Erythroblast (primary cell): ENCODE data around the gene EEF1A1.

Source experiments
- GATA1 ChIP-seq: IDR thresholded peaks from 2 replicates; pipeline ENCODE4 v1.6.1; 2011; ENCODE audit warnings: low read depth, mild to moderate bottlenecking, control low read depth, low read length, moderate library complexity
- POLR2A ChIP-seq: IDR thresholded peaks from 2 replicates; pipeline ENCODE4 v1.6.1; 2011; ENCODE audit warnings: mild to moderate bottlenecking, low read length

DNA sequence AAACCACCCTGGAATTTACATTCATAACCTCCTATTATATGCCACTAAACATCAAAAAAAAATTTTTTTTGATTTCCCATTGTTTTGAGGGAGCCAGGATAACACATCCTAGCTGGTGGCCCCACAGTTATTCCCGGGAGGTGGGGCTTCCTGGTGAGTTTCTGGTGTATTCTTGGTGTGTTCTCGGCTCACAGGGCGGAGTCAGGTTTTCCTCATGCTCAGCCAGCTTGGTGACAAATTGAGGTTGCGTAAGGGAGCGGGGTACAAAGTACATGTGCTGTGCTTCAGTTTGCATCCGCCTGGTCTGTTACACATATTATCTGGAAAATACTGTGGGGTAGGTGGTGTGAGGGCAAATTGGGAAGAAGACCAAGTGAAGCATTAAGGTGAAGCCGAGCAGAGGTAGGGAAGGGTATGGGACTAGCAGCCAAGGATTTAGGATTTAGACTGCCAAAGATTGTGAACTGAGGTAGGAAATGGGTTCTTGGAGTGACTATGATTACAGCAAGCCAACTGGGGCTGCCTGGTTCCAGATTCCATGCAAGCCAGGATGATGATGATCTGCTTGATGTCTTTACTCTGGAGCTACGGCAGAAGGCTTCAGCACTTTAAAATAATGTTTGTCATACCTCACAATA is 46.2 kb upstream of the EEF1A1 start:
- TF ChIP-seq POLR2A (no peak), GATA1 (no peak)
